Stromal cell of bone marrow (primary cell): ENCODE measurements around the gene S100A3.
"Not testable (repeated sequence)": the region's sequence is repeated elsewhere in the genome, so short reads cannot be mapped to it uniquely, and the experiment has no call there.

Experiments used
- DNase-seq: peaks from one replicate; pipeline ENCODE4 v3.0.0-alpha.2; 2012; ENCODE audit warnings: low read depth

S100A3 gene

GRCh38 chr1:153548722-153549688, at the start of gene S100A3:
TSS of gene S100A3 (minus strand) at chr1:153549258. CDS start at chr1:153548485, 773 bp downstream.
- DNase-seq: peak; percentile 96

GRCh38 chr1:153598309-153599172, 49.5 kb upstream of the S100A3 start:
- DNase-seq: peak; percentile 54

GRCh38 chr1:153597206-153597605, 48.1 kb upstream of the S100A3 start:
- peak; percentile 56 for DNase-seq

- DNase-seq: no peak
Measured at GRCh38 chr1:153592748-153593147, 43.7 kb upstream of the S100A3 start.

- no peak for DNase-seq
Measured at GRCh38 chr1:153588482-153588881, 39.4 kb upstream of the S100A3 start.

GRCh38 chr1:153588033-153588432, 39.0 kb upstream of the S100A3 start:
- DNase-seq: not testable (repeated sequence)

GRCh38 chr1:153587314-153587713, 38.3 kb upstream of the S100A3 start:
- no peak for DNase-seq

GRCh38 chr1:153586347-153586746, 37.3 kb upstream of the S100A3 start:
- no peak for DNase-seq

GRCh38 chr1:153585006-153585405, 35.9 kb upstream of the S100A3 start:
- no peak for DNase-seq

GRCh38 chr1:153583976-153584375, 34.9 kb upstream of the S100A3 start:
- DNase-seq: no peak

GRCh38 chr1:153583514-153583913, 34.5 kb upstream of the S100A3 start:
- DNase-seq: not testable (repeated sequence)

GRCh38 chr1:153582836-153583235, 33.8 kb upstream of the S100A3 start:
- DNase-seq: not testable (repeated sequence)

- DNase-seq: no peak
Measured at GRCh38 chr1:153578936-153579335, 29.9 kb upstream of the S100A3 start.

GRCh38 chr1:153578490-153578889, 29.4 kb upstream of the S100A3 start:
- DNase-seq: no peak

- no peak for DNase-seq
Measured at GRCh38 chr1:153577624-153578051, 28.6 kb upstream of the S100A3 start.

GRCh38 chr1:153577138-153577537, 28.1 kb upstream of the S100A3 start:
- DNase-seq: no peak

GRCh38 chr1:153575497-153575896, 26.4 kb upstream of the S100A3 start:
- DNase-seq: not testable (repeated sequence)

- DNase-seq: not testable (repeated sequence)
Measured at GRCh38 chr1:153575081-153575491, 26.0 kb upstream of the S100A3 start.

GRCh38 chr1:153573351-153573750, 24.3 kb upstream of the S100A3 start:
- DNase-seq: no peak

- DNase-seq: peak; percentile 86
Measured at GRCh38 chr1:153572569-153573015, 23.5 kb upstream of the S100A3 start.

- no peak for DNase-seq
Measured at GRCh38 chr1:153571706-153572105, 22.6 kb upstream of the S100A3 start.

GRCh38 chr1:153570874-153571273, 21.8 kb upstream of the S100A3 start:
- DNase-seq: no peak
